Measurements from ENCODE around the gene NT5M.

Gene NT5M

DNA sequence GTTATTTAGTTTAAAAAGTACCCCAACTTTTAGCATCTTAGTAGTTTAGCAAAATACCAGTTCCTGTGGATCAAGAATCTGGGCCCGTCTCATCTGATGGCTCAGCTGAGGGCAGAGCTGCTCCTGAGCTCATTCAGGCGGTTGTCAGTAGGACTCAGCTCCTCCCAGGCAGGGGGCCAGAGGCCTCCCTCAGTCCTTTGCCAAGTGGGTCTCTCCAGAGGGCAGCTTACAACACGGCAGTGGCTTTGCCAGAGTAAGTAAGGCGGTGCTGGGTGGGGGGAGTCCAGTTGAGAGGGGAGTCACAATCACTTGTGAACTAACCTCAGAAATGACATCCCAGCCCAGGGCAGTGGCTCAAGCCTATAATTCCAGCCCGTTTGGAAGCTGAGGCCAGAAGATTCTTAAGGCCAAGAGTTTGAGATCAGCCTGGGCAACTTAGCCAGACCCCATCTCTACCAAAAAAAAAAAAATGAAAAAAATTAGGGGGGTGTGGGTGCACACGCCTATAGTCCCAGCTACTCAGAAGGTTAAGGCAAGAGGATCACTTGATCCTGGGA lies 92.2 kb downstream of the NT5M start:
- no peak for DNase-seq (ENCODE audit: low read depth in 3 of 3)

DNA sequence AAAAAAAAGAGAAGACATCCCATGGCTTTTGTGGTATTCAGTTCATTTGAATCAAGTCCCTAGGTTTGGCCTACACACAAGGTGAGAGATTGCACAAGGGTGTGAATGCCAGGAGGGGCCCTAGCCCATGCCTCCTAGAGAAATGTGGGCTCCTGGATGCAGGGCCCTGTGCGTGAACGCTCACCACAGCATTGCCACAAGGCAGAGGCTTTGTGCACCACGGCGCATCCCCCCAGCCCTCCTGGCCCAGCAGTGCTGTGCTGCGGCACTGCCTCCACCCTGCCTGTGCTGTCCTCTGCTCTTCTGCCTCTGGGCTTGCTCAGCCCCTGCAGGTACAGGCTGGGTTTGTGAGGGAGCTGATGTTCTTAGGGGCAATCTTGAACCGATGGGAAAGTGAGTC lies 92.7 kb downstream of the NT5M start:
- no peak for DNase-seq (ENCODE audit: low read depth in 3 of 3)
